ENCODE results near the gene F2RL1. TPM values are rescaled to one million over a fixed set of nuclear protein-coding genes. Genes with fewer than 3 reads are reported as not detected.
A peak's percentile ranks its signal among the peaks of the same experiment; 100 is the strongest.
"Not testable (repeated sequence)": the region's sequence is repeated elsewhere in the genome, so short reads cannot be mapped to it uniquely, and the experiment has no call there.

Gene F2RL1
- total RNA-seq, 1 experiment from 2014 or later = 51.8 TPM

GRCh38 chr5:76782444-76782843, 36.4 kb upstream of the F2RL1 start:
- POLR2A ChIA-PET = no interaction called here
- Histone ChIP-seq H3K4me3 (ENCODE audit: low read depth, low read length) (no peak overlapping the region), H3K27me3 (replicated peaks; ENCODE audit: control insufficient read depth, insufficient read depth, low read length) (no peaks in the 10 kb centered on the region), H3K4me1 (peaks cover 25% of the 10 kb centered on the region), H3K9me3 (peaks cover 8% of the 10 kb centered on the region; the same call in 1 of the 2 replicates), H3K36me3 (ENCODE audit: control insufficient read depth, insufficient read depth, low read length) (no peaks in the 10 kb centered on the region)
- H3K4me1 Mint-ChIP-seq (ENCODE audit: low read depth, unreplicated experiment) = peaks cover 15% of the 10 kb centered on the region
- DNase-seq = no peak
- H3K36me3 Mint-ChIP-seq (ENCODE audit: insufficient read depth, unreplicated experiment) = peaks cover 6% of the 10 kb centered on the region
- H3K9me3 Mint-ChIP-seq (ENCODE audit: unreplicated experiment) = peaks cover 8% of the 10 kb centered on the region
- TF ChIP-seq CTCF (IDR thresholded peaks at IDR 0.05; ENCODE audit: insufficient read depth in 1 of 2, low read depth in 1 of 2, low read length in 1 of 2, severe bottlenecking in 1 of 2, unreplicated experiment in 1 of 2) = no peak
- H3K4me3 Mint-ChIP-seq (ENCODE audit: unreplicated experiment) = no peak overlapping the region
- intact Hi-C loops (cut with micrococcal nuclease; ENCODE audit: unreplicated experiment) = no loop called here
- CTCF ChIA-PET = no interaction called here
- no peaks in the 10 kb centered on the region for H3K27me3 Mint-ChIP-seq (ENCODE audit: insufficient read depth, unreplicated experiment)
- no TSS peak for BruUV-seq (replicated peaks)
- H3K27ac Mint-ChIP-seq (ENCODE audit: unreplicated experiment) = no peak overlapping the region

GRCh38 chr5:76787237-76787636, 31.6 kb upstream of the F2RL1 start:
- Mint-ChIP-seq H3K36me3 (ENCODE audit: insufficient read depth, unreplicated experiment) (peaks cover 12% of the 10 kb centered on the region), H3K9me3 (ENCODE audit: unreplicated experiment) (peaks cover 19% of the 10 kb centered on the region), H3K27ac (ENCODE audit: unreplicated experiment) (peak overlapping the region; percentile 85), H3K4me1 (ENCODE audit: low read depth, unreplicated experiment) (peaks cover 43% of the 10 kb centered on the region), H3K27me3 (ENCODE audit: insufficient read depth, unreplicated experiment) (no peaks in the 10 kb centered on the region), H3K4me3 (ENCODE audit: unreplicated experiment) (peak overlapping the region; percentile 2)
- peak; percentile 53 to 72 for DNase-seq
- BruUV-seq (replicated peaks) = no TSS peak
- TF ChIP-seq CTCF (IDR thresholded peaks at IDR 0.05; ENCODE audit: insufficient read depth in 1 of 2, low read depth in 1 of 2, low read length in 1 of 2, severe bottlenecking in 1 of 2, unreplicated experiment in 1 of 2) = no peak
- intact Hi-C loops (cut with micrococcal nuclease; ENCODE audit: unreplicated experiment) = no loop called here
- peaks cover 19% of the 10 kb centered on the region; the same call in 1 of the 2 replicates for H3K9me3 ChIP-seq
- no peaks in the 10 kb centered on the region for H3K27me3 ChIP-seq (replicated peaks; ENCODE audit: control insufficient read depth, insufficient read depth, low read length)
- ChIA-PET POLR2A (interaction anchor here (0.6 kb wide), 1 partner anchor 38 kb away, joined by 7 read pairs; no protein-coding TSS in a partner anchor), CTCF (no interaction called here)
- no peaks in the 10 kb centered on the region for H3K36me3 ChIP-seq (ENCODE audit: control insufficient read depth, insufficient read depth, low read length)
- peaks cover 48% of the 10 kb centered on the region for H3K4me1 ChIP-seq
- no peak overlapping the region for H3K4me3 ChIP-seq (ENCODE audit: low read depth, low read length)

- Mint-ChIP-seq H3K9me3 (ENCODE audit: unreplicated experiment) (peaks cover 19% of the 10 kb centered on the region), H3K27ac (ENCODE audit: unreplicated experiment) (peak overlapping the region; percentile 85), H3K4me3 (ENCODE audit: unreplicated experiment) (no peak overlapping the region), H3K36me3 (ENCODE audit: insufficient read depth, unreplicated experiment) (peaks cover 12% of the 10 kb centered on the region), H3K4me1 (ENCODE audit: low read depth, unreplicated experiment) (peaks cover 44% of the 10 kb centered on the region), H3K27me3 (ENCODE audit: insufficient read depth, unreplicated experiment) (no peaks in the 10 kb centered on the region)
- intact Hi-C loops (cut with micrococcal nuclease; ENCODE audit: unreplicated experiment) = no loop called here
- H3K4me1 ChIP-seq = peaks cover 49% of the 10 kb centered on the region
- H3K4me3 ChIP-seq (ENCODE audit: low read depth, low read length) = no peak overlapping the region
- no TSS peak for BruUV-seq (replicated peaks)
- ChIA-PET POLR2A (no interaction called here), CTCF (no interaction called here)
- H3K27me3 ChIP-seq (replicated peaks; ENCODE audit: control insufficient read depth, insufficient read depth, low read length) = no peaks in the 10 kb centered on the region
- DNase-seq = no peak
- no peak for TF ChIP-seq CTCF (IDR thresholded peaks at IDR 0.05; ENCODE audit: insufficient read depth in 1 of 2, low read depth in 1 of 2, low read length in 1 of 2, severe bottlenecking in 1 of 2, unreplicated experiment in 1 of 2)
- no peaks in the 10 kb centered on the region for H3K36me3 ChIP-seq (ENCODE audit: control insufficient read depth, insufficient read depth, low read length)
- H3K9me3 ChIP-seq = peaks cover 17% of the 10 kb centered on the region; the same call in 1 of the 2 replicates
These were observed 30.5 kb upstream of the F2RL1 start for GRCh38 chr5:76788362-76788761.

- peaks cover 44% of the 10 kb centered on the region for H3K4me1 Mint-ChIP-seq (ENCODE audit: low read depth, unreplicated experiment)
- H3K36me3 ChIP-seq (ENCODE audit: control insufficient read depth, insufficient read depth, low read length); H3K4me3 ChIP-seq (ENCODE audit: low read depth, low read length); BruUV-seq (replicated peaks); H3K4me3 Mint-ChIP-seq (ENCODE audit: unreplicated experiment); POLR2A ChIA-PET; intact Hi-C loops (cut with micrococcal nuclease; ENCODE audit: unreplicated experiment); H3K27me3 ChIP-seq (replicated peaks; ENCODE audit: control insufficient read depth, insufficient read depth, low read length); H3K27me3 Mint-ChIP-seq (ENCODE audit: insufficient read depth, unreplicated experiment); DNase-seq: not testable (repeated sequence)
- peaks cover 12% of the 10 kb centered on the region for H3K36me3 Mint-ChIP-seq (ENCODE audit: insufficient read depth, unreplicated experiment)
- Histone ChIP-seq H3K9me3 (peaks cover 12% of the 10 kb centered on the region; the same call in 1 of the 2 replicates), H3K4me1 (peaks cover 51% of the 10 kb centered on the region)
- H3K9me3 Mint-ChIP-seq (ENCODE audit: unreplicated experiment) = peaks cover 10% of the 10 kb centered on the region
- H3K27ac Mint-ChIP-seq (ENCODE audit: unreplicated experiment) = peak overlapping the region; percentile 85
- CTCF ChIA-PET = interaction anchor here (2.3 kb wide), 1 partner anchor 15 kb away, joined by 10 read pairs; no protein-coding TSS in a partner anchor
These were observed 29.6 kb upstream of the F2RL1 start for GRCh38 chr5:76789275-76789674.
